ENCODE measurements around the gene ADAM10.
A peak's percentile ranks its signal among the peaks of the same experiment; 100 is the strongest.
"Not testable (repeated sequence)": the region's sequence is repeated elsewhere in the genome, so short reads cannot be mapped to it uniquely, and the experiment has no call there.

The ADAM10 gene, protein sequence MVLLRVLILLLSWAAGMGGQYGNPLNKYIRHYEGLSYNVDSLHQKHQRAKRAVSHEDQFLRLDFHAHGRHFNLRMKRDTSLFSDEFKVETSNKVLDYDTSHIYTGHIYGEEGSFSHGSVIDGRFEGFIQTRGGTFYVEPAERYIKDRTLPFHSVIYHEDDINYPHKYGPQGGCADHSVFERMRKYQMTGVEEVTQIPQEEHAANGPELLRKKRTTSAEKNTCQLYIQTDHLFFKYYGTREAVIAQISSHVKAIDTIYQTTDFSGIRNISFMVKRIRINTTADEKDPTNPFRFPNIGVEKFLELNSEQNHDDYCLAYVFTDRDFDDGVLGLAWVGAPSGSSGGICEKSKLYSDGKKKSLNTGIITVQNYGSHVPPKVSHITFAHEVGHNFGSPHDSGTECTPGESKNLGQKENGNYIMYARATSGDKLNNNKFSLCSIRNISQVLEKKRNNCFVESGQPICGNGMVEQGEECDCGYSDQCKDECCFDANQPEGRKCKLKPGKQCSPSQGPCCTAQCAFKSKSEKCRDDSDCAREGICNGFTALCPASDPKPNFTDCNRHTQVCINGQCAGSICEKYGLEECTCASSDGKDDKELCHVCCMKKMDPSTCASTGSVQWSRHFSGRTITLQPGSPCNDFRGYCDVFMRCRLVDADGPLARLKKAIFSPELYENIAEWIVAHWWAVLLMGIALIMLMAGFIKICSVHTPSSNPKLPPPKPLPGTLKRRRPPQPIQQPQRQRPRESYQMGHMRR

DNA sequence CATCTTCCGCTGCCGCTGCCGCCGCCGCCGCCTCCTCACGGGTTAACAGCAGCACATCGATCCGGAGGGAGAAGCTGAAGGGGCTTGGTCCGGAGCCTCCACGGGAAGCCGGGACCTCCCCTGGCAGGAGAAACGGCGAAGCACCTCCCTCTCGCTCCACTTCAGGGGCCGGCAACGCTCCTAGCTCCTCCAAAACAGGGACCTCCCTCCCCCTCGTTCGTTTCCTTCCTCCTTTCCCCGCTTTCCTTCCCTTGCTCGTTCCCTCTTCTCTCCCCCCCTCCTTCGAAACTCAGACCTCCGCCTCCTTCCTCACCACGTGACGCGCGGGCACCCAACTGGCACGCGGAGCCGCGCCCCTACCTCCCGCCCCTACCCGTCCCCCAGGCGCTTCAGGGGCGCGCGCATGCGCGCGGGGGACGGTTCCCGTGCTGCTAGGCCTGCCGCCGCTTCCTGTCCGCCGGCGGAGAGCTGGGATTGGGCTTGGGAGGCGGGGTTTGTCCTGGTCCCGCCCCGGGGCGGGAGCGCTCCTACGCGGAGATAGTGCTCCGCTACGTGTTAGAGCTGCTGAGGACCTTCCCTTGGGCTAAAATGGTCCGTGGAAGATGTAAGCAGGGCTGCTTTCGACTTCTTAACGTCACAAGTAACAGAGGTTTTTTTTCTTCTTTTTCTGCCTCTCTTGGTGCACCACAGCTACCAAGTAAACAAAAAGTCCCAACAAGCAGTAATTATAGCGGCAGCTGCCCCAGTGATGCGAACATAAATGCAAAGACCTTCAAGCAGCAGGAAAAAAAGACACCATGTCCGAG is at the start of gene ADAM10:
Gene ADAM10, minus strand, starts transcription at position 176 of the 806 bp plus-strand sequence. Its CDS starts 173 bp downstream, at position 3.
- DNase-seq, result peak; percentile 99

GRCh38 chr15:58797505-58797904 is 48.0 kb upstream of the ADAM10 start:
- no peak for DNase-seq

GRCh38 chr15:58795825-58796224 is 46.3 kb upstream of the ADAM10 start:
- no peak for DNase-seq

- no peak for DNase-seq
These were observed 44.4 kb upstream of the ADAM10 start for GRCh38 chr15:58793862-58794261.

DNA sequence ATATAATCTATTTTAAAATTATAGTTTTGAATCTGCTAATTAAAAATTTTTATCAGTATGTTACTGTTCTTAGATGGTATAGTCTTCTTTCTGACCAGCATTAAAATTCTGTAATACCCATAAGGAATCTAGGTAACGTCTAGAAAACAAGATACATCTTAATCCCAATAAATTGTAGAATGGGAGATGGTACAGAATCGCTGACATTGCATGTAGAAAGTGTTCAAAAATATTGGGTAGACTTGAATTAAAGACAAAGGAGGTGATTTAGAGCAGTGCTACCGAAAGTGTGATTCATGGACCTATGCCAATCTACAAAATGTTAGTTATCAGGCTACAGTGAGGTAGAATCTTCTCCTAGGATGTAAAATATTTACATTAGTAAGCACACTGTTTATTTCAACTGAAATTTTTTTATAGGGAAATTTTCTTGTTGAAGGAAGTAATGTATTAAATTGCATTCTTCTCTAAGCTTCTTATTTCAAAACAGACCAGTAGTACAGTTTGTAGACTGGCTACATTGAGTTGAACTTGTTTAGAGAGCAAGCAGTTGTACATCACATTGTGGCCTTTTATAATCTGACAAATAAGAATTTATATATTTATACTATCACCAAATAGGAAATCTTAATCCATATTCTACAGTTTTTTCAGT is 38.7 kb upstream of the ADAM10 start:
- DNase-seq, result no peak

DNA sequence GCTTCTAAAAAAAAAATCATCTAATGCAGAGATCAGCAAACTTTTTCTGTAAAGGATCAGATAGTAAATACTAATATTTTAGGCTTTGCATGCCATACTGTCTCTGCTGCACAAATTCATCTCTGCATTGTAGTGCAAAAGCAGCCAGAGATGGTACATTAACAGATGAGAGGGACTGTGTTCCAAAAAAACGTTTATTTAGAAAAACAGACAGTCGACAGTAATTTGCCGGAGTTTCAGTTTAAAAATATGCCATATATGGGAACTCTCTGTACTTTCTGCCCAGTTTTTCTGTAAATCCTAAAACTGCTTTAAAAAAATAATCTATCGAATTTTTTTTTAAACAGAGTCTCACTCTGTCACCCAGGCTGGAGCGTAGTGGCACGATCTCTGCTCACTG is 35.8 kb upstream of the ADAM10 start:
- no peak for DNase-seq

- no peak for DNase-seq
These were observed 30.0 kb upstream of the ADAM10 start for GRCh38 chr15:58779554-58779953.

GRCh38 chr15:58777107-58777506 is 27.6 kb upstream of the ADAM10 start:
- no peak for DNase-seq

GRCh38 chr15:58775402-58775801 is 25.9 kb upstream of the ADAM10 start:
- no peak for DNase-seq

DNA sequence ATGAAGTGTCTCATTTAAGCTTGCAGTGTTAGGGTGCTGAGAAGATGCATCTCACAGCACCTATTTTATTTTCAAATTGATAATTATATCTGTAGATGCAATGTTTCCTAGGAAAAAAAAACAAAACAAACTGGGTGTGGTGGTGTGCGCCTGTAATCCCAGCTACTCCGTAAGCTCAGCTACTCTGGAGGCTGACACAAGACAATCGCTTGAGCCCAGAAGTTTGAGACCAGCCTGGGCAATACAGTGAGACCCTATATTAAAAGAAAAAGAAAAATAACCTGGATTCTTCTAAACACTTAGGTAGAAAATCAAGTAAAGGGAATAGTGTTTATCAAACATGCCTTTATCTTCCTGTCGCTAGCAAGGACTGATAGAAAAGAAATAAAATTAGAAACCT is 23.5 kb upstream of the ADAM10 start:
- no peak for DNase-seq

GRCh38 chr15:58771621-58772250 is 22.2 kb upstream of the ADAM10 start:
- DNase-seq, result peak; percentile 18

DNA sequence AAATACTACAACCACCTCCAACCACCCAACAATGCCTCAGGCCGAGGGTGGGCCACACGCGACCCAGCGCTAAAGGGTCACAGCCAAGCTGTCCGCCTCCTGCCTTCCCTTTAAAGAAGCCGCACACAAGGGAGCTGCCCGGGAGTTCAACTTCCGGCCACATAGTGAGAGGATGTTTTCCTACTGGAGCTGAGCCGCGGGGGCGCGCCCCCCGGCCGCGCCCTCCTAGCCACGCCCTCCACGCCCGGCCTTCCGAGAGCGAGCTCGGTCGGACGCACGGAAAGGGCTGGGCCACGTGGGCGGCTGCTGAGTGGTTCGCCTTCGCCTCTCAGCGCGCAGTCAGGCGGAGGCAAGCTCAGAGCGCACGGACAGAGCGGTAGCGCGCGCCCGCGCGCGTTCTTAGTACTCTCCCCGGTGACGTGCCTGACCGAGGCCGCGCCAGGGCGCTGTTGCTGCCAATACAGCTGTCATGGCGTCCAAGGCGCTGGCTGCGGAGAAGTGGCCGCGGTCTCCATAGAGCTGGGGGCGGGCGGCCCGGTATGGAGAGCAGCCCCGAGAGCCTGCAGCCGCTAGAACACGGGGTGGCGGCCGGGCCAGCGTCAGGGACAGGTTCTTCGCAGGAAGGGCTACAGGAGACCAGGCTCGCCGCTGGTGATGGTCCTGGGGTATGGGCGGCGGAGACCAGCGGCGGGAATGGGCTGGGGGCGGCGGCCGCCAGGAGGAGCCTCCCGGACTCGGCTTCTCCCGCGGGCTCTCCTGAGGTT is 21.5 kb upstream of the ADAM10 start, which contains the start of gene MINDY2:
Gene MINDY2, plus strand, starts transcription at position 446 of the 764 bp plus-strand sequence. Its CDS starts 94 bp downstream, at position 540.
- peak; percentile 99 for DNase-seq

DNA sequence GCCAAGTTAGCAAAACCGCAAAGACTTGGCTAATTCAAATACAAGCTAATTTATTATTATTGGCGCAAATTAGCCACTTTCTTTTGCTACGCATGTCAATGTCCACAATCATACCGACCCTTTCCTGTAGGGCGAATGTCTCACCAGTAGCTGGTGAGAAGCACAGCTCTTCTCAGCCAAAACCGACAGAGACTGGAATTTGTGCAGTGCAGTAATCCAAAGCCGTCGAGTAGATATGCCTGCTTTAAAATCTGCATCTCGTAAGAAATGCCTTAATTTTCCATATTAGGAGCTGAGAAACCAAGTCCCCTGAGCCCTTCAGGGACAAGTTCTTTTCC is 21.0 kb upstream of the ADAM10 start:
- peak; percentile 76 for DNase-seq

GRCh38 chr15:58768601-58769004 is 19.1 kb upstream of the ADAM10 start:
- DNase-seq, result not testable (repeated sequence)

GRCh38 chr15:58766290-58766689 is 16.8 kb upstream of the ADAM10 start:
- DNase-seq, result no peak

- DNase-seq, result no peak
These were observed 15.0 kb upstream of the ADAM10 start for GRCh38 chr15:58764468-58764867.

DNA sequence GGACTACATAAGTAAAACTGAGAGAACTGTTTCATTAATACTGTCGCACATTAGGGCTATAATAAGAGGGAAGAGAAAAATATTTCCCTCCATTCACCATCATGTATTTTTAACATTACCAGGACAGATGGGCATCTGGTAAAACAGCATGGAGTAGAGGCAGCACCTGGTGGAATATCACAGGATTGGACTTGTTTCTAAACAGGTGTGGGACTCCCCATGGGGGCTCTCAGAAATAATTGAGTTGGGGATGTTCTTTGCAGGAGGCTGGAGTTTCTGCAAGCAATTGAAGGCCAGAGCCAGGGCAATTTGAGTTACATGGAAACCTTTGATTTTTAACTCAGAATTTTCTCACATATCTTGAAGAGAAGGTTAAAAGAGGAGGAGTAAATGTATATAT is 13.2 kb upstream of the ADAM10 start:
- no peak for DNase-seq

GRCh38 chr15:58762285-58762684 is 12.8 kb upstream of the ADAM10 start:
- DNase-seq, result no peak

DNA sequence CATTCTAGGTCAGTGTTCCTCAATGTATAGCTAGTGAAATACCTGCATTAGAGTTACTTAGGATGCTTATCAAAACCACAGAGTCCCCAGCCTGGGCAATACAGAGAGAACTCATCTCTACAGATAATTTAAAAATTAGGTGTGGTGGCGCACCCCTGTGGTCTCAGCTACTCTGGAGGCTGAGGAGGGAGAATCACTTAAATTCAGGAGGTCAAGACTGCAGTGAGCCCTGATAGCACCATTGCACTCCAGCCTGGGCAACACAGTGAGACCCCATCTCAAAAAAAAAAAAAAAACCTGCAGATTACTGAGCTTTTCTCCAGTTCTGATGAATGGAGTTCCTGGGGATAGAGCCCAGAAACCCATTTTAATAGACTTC is 11.5 kb upstream of the ADAM10 start:
- no peak for DNase-seq

- DNase-seq, result no peak
These were observed 11.0 kb upstream of the ADAM10 start for GRCh38 chr15:58760385-58761009.

DNA sequence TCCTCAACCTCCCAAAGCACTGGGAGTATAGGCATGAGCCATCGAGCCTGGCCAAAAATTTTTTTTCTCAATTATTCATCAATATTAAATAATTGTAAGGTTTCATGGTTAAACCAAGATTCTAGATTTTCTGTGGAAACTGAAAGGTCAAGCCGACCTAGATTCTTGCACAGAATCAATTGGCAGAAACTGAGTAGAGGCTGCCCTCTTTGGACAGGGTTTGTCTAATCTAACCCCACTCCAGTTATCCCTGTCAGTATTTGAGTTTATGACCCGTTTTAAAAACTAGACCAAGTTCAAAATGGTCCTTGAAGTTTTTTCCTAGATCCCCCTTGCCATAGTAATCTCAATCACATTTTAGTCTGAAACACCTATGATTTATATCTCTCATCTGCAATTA is 8.6 kb upstream of the ADAM10 start:
- peak; percentile 24 for DNase-seq

All from EL (cell line).